ENCODE results near the gene KCP.

KCP gene

GRCh38 chr7:128939075-128939860 lies 28.8 kb upstream of the KCP start:
- no peak for DNase-seq (ENCODE audit: low read depth)

- DNase-seq (ENCODE audit: low read depth) = no peak
Observed at GRCh38 chr7:128938544-128939074, 28.1 kb upstream of the KCP start.

DNA sequence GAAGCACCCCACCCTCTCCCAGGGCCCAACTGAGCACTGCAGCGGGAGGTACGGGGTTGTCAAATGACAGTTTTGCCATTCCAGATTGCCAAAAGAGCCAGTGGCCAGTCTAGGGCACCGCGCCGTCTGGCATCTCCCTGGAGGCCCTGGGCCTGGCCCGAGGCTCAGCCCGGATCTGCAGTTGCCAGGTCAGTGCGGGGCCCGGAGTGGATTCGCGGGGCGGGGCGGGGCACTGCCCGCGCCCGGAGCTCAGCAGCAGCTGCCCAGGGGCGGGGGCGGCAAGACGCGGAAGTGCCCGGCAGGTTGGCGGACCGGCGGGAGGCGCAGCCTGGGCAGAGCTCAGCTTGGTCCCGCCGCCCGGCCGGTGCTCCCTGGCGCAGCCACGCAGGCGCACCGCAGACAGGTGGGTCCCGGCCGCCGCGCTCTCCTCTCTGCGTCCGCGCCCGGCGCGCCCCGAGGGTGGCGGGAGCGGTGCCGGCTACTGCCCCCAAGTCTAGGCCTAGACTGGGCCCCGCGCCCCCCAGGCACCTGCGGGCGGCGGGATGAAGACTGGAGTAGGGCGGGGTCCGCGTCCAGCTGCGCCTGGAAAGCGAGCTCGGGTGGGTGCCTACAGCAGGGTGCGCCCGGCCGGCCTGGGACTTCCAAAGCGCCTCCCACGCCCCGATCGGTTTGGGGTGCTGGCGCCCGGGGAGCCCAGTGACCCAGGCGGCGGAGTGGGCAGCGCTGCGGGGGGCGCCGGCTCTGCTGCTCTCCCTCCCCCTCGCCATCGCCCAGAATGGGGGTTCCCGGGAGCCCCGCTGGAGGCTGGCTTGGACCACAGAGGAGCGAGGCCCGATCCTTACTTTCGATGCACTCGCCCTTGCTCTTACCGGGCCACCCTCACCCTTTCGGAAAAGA lies 27.4 kb upstream of the KCP start, which contains the start of gene IRF5:
Gene IRF5, plus strand, starts transcription at position 281 of the 897 bp plus-strand sequence. CDS start 4,155 bp downstream, outside the sequence.
- no peak for DNase-seq (ENCODE audit: low read depth)

- no peak for DNase-seq (ENCODE audit: low read depth)
Observed at GRCh38 chr7:128937271-128937646, 26.8 kb upstream of the KCP start.

DNA sequence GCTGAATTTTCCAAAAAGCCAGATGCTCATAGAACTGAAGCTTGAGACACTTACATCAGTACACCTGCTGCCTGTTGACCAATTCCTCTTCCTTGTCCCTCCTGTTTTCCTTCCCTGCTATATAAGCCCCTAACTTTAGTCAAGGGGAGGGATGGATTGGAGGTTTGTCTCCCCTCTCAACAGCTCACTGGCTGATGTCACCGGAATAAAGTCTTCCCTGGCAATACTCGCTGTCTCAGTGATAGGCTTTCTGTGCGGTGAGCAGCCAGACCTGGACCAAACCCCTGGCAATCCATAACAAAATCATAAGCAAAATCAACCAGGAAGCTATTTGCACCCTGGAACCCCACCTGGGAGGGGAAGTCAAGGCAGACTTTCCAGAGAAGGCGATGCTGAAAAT lies 26.3 kb upstream of the KCP start:
- DNase-seq (ENCODE audit: low read depth) = no peak

GRCh38 chr7:128935342-128935730 lies 24.8 kb upstream of the KCP start:
- DNase-seq (ENCODE audit: low read depth) = no peak

- no peak for DNase-seq (ENCODE audit: low read depth)
Observed at GRCh38 chr7:128934361-128935341, 24.1 kb upstream of the KCP start.

DNA sequence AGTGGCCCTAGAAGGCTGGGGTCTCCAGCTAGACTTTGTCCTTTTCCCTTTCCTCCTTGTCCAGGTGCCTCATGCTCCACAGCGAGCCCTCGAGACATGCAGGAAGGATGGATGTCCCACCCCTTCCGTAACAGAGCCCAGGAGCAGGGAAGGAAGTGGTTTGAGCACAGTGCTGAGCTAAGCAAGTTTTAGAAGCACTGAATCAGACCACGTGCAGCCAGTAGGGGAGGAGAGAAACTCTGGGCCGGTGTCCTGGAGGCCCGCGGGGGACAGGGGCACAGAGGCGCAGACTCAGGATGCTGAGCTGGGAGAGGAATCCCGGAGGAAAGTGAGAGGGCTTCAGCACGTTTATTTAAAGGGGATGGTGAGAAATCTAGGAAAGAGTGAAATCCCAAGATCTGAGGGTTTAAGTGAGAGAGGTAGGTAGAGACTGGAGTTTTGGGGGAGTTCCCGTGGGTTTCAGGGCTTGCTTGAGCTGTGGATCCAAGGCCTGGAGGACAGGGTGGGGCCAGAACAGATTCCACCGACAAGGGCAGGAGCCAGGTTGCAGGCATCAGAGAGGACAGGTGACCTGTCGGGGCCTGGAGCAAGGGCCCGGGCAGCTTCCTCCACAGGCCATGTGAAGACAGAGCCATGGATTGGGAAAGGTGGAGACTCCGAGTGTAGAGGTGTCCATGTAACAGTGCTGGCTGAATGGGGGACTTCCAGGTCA lies 22.8 kb upstream of the KCP start:
- no peak for DNase-seq (ENCODE audit: low read depth)

- DNase-seq (ENCODE audit: low read depth) = no peak
Observed at GRCh38 chr7:128932862-128933179, 22.3 kb upstream of the KCP start.

DNA sequence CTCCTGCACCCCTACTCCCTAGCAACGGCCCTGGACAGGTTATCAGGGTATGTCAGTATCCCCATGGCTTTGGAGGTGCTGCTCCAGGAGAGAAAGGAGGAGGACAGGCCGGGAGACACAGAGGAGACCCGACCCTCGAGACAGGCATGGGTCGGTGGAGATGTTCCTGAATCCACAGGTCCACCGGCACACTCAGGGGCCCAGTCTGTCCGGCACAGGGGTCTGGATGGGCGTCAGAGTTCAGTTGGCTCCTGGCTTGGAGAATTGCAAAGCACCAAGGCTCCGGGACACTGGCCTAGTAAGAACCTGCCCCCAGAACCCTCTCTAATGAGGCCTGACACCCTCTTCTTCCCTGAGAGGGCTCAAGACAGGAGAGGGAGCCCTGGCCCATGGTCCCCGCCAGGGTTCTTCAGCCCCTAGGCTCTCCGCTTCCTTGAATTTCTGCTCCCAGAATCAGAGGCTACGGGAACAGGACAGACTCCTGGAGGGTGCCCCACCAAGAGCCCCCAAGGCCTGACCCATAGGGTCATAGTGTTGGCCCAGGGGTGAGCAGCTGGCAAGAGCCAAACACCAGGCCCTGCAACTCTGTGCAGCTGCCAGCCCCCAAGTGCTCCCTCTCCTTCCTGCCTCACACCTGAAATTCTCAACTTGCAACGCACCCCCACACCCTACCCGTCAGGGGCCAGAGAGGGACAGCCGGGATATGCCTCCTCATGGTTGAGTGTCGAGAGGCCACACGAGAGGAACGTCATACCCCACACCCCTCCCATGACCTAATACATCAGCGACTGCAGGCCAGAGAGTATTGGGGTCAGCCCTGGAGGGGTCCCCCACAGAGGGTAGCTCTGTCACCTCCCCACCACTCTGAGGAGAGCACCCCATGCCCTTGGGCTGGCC lies 21.7 kb upstream of the KCP start:
- DNase-seq (ENCODE audit: low read depth) = no peak

- no peak for DNase-seq (ENCODE audit: low read depth)
Observed at GRCh38 chr7:128931190-128931798, 20.8 kb upstream of the KCP start.

- DNase-seq (ENCODE audit: low read depth) = no peak
Observed at GRCh38 chr7:128928882-128929788, 18.6 kb upstream of the KCP start.

DNA sequence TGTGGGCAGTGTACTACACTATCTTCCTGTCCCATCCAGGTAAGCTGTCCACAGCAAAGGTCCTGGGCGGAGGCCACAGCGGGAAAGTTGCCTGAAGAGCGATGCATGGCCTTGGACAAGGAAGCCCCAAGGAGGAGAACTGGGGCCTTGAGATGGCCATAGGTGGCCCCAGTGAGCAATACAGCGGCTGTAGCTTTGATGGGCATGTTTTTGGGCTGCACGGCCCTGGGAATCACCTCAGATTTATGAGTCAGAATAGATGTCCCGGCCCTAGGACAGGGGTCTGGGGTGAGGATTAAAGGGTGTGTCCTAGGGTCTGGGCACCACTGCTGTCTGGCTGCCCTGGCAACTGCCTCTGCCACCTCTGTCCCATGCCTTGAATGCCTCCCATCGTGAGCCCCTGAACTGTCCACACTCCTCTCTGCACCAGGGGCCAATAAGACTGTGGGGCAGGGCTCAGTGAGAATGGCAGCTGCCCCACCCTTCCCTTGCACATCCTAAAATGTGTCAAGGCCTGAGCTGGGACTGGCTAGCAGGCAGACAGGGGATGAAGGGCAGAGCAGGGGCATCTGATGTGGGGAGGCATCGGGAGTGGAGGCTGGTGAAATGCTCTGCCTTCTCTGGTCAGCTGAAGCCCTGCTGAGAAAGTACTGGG lies 17.8 kb upstream of the KCP start:
- DNase-seq (ENCODE audit: low read depth) = no peak

- DNase-seq (ENCODE audit: low read depth) = no peak
Observed at GRCh38 chr7:128924707-128925588, 14.4 kb upstream of the KCP start.

GRCh38 chr7:128923411-128923800 lies 12.9 kb upstream of the KCP start:
- no peak for DNase-seq (ENCODE audit: low read depth)

- DNase-seq (ENCODE audit: low read depth) = no peak
Observed at GRCh38 chr7:128922496-128923410, 12.2 kb upstream of the KCP start.
